Measurements from ENCODE around the gene PGLYRP4. TPM values are rescaled to one million over a fixed set of nuclear protein-coding genes. Genes with fewer than 3 reads are reported as not detected.

Gene PGLYRP4
- total RNA-seq, 6 experiments from 2014 or later = not detected

GRCh38 chr1:153358691-153358975 lies 10.0 kb upstream of the PGLYRP4 start:
- Mint-ChIP-seq H3K9me3 (no peaks in the 10 kb centered on the region), H3K4me3 (no peak overlapping the region), H3K4me1 (ENCODE audit: low read depth) (no peaks in the 10 kb centered on the region), H3K27ac (no peak overlapping the region), H3K27me3 (ENCODE audit: insufficient read depth) (peaks cover 34% of the 10 kb centered on the region), H3K36me3 (ENCODE audit: low read depth) (no peaks in the 10 kb centered on the region)
- TF ChIP-seq CTCF (IDR thresholded peaks at IDR 0.05) = no peak
- no peak for DNase-seq

GRCh38 chr1:153357853-153358690 lies 9.4 kb upstream of the PGLYRP4 start, which contains the start of gene S100A9:
TSS of gene S100A9 (plus strand) at chr1:153357854. CDS start at chr1:153358284, 430 bp downstream.
- Mint-ChIP-seq H3K27me3 (ENCODE audit: insufficient read depth) (peaks cover 30% of the 10 kb centered on the region), H3K27ac (no peak within 1 kb of the TSS), H3K4me3 (no peak within 1 kb of the TSS), H3K9me3 (no peaks in the 10 kb centered on the region), H3K36me3 (ENCODE audit: low read depth) (no peaks in the 10 kb centered on the region), H3K4me1 (ENCODE audit: low read depth) (no peaks in the 10 kb centered on the region)
- no peak for DNase-seq
- TF ChIP-seq CTCF (IDR thresholded peaks at IDR 0.05) = no peak

GRCh38 chr1:153357076-153357852 lies 8.6 kb upstream of the PGLYRP4 start:
- Mint-ChIP-seq H3K4me3 (no peak overlapping the region), H3K27me3 (ENCODE audit: insufficient read depth) (peaks cover 29% of the 10 kb centered on the region)

GRCh38 chr1:153356392-153357075 lies 7.9 kb upstream of the PGLYRP4 start:
- no peaks in the 10 kb centered on the region for H3K4me1 Mint-ChIP-seq (ENCODE audit: low read depth)
- H3K27ac Mint-ChIP-seq = no peak overlapping the region
- no peak for DNase-seq
- no peaks in the 10 kb centered on the region for H3K9me3 Mint-ChIP-seq
- H3K27me3 Mint-ChIP-seq (ENCODE audit: insufficient read depth) = peaks cover 32% of the 10 kb centered on the region
- no peaks in the 10 kb centered on the region for H3K36me3 Mint-ChIP-seq (ENCODE audit: low read depth)
- TF ChIP-seq CTCF (IDR thresholded peaks at IDR 0.05) = no peak; the same call in 1 of the 2 replicates
- H3K4me3 Mint-ChIP-seq = no peak overlapping the region

More at GRCh38 chr1:153357076-153357852, 8.6 kb upstream of the PGLYRP4 start:
- Mint-ChIP-seq H3K27ac (no peak overlapping the region), H3K4me1 (ENCODE audit: low read depth) (no peaks in the 10 kb centered on the region), H3K36me3 (ENCODE audit: low read depth) (no peaks in the 10 kb centered on the region), H3K9me3 (no peaks in the 10 kb centered on the region)
- TF ChIP-seq CTCF (IDR thresholded peaks at IDR 0.05) = peak; percentile 20; the same call in 1 of the 2 replicates
- DNase-seq = no peak

DNA sequence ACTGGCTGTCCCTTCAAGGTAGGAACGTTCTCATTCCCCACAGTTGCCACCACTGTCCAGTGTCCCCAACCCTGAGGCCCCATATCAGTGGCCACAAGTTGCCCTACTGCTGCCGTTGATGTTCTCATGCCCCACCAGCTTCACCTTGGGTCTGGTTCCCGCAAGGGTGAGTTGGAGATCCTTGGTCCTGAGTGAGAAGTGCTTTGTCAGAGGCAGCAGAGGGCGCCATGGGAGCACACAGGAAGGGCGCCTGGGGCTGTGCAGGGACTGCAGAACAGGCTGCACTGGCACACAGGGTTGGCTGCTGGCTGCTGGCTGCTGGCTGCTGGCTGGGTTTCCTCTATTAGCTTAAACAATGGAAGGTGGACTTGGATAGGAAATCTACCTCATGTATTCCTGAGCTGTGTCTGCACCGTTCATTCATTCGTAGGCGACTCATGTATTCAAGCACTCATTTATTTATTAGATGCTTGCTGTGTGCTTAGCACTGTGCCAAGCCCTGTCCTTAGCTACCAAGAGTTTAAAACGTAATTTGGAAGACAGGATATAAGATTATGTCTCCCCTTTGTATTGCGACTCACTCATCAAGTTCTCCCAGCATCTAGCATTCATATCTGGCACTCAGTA lies 6.9 kb upstream of the PGLYRP4 start:
- peak; percentile 45 for DNase-seq
- no peak overlapping the region for H3K27ac Mint-ChIP-seq
- no peaks in the 10 kb centered on the region for H3K9me3 Mint-ChIP-seq
- H3K36me3 Mint-ChIP-seq (ENCODE audit: low read depth) = no peaks in the 10 kb centered on the region
- H3K4me1 Mint-ChIP-seq (ENCODE audit: low read depth) = no peaks in the 10 kb centered on the region
- TF ChIP-seq CTCF (IDR thresholded peaks at IDR 0.05) = peak; percentile 72
- H3K27me3 Mint-ChIP-seq (ENCODE audit: insufficient read depth) = peaks cover 35% of the 10 kb centered on the region
- H3K4me3 Mint-ChIP-seq = no peak overlapping the region

Data from HFFc6 (cell line).